ENCODE measurements around the gene GRSF1.

GRSF1 gene

DNA sequence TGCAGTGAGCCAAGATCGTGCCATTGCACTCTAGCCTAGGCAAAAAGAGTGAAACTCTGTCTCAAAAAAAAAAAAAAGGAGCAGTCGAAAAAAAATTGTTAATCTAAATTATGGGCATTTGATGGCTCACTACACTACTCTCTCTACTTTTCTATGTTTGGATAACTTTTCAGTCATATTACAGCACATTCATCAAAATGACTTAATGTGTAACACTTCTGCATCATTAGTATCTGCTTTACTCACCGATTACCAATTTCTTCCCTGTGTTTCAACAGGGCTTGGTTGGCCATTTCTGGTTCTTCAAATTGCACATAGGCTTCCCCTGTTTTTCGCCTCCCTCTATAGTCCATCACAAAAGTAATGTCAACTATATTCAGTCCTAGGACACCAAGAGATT lies 8.4 kb downstream of the GRSF1 start:
- no peak for TF ChIP-seq ZFX (IDR thresholded peaks at IDR 0.05)
- TF ChIP-seq, protein P1, sequence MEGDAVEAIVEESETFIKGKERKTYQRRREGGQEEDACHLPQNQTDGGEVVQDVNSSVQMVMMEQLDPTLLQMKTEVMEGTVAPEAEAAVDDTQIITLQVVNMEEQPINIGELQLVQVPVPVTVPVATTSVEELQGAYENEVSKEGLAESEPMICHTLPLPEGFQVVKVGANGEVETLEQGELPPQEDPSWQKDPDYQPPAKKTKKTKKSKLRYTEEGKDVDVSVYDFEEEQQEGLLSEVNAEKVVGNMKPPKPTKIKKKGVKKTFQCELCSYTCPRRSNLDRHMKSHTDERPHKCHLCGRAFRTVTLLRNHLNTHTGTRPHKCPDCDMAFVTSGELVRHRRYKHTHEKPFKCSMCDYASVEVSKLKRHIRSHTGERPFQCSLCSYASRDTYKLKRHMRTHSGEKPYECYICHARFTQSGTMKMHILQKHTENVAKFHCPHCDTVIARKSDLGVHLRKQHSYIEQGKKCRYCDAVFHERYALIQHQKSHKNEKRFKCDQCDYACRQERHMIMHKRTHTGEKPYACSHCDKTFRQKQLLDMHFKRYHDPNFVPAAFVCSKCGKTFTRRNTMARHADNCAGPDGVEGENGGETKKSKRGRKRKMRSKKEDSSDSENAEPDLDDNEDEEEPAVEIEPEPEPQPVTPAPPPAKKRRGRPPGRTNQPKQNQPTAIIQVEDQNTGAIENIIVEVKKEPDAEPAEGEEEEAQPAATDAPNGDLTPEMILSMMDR (conservative IDR thresholded peaks at IDR 0.05): no peak
- no peak overlapping the region for H3K27ac ChIP-seq

DNA sequence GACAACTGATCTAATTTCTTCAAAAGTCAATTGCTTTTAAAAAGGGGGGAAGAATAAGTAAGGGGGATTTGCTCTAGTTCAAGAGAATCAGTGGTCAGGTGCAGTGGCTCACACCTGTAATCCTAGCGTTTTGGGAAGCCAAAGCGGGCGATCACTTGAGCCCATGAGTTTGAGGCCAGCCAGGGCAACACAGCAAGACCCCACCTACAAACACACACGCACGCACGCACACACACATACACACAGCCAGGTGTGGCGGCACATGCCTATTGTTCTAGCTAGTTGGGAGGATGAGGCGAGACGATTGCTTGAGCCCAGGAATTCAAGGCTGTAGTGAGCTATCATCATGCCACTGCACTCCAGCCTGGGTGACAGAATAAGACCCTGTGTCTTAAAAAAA lies 9.6 kb downstream of the GRSF1 start:
- TF ChIP-seq, protein P1 (conservative IDR thresholded peaks at IDR 0.05): no peak
- TF ChIP-seq ZFX (IDR thresholded peaks at IDR 0.05): no peak

DNA sequence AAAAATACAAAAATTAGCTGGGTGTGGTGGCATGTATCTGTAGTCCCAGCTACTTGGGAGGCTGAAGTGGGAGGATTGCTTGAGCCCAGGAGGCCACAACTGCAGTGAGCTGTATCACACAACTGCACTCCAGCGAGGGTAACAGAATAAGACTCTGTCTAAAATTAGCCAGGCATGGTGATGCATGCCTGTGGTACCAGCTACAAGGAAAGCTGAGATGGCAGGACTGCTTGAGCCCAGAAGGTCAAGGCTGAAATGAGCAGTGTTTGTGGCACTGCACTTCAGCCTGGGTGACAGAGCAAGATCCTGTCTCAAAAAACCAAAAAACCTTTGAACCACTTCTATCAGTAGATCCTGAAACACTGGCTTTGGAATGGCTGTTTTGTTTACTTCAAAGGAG lies 10.2 kb downstream of the GRSF1 start:
- TF ChIP-seq ZFX (IDR thresholded peaks at IDR 0.05): no peak
- TF ChIP-seq, protein P1 (conservative IDR thresholded peaks at IDR 0.05): no peak
- H3K27ac ChIP-seq: no peak overlapping the region

More for the DNA sequence above, 9.6 kb downstream of the GRSF1 start:
- no peak overlapping the region for H3K27ac ChIP-seq

DNA sequence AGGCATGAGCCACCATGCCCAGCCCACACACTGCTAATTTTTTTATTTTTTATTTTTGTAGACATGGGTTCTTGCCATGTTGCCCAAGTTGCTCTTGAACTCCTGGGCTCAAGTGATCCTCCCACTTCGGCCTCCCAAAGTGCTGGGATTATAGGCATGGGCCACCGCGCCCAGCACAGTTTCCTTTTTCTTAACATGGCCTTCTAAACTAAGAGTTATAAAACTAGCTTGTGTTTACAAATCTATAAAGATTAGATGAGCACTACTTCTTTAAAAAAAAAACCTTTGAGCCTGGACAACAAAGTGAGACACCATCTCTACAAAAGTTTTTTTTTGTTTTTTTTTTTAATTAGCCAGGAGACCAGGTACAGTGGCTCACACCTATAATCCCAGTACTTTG lies 10.7 kb downstream of the GRSF1 start:
- no peak for TF ChIP-seq ZFX (IDR thresholded peaks at IDR 0.05)
- TF ChIP-seq, protein P1 (conservative IDR thresholded peaks at IDR 0.05): no peak

DNA sequence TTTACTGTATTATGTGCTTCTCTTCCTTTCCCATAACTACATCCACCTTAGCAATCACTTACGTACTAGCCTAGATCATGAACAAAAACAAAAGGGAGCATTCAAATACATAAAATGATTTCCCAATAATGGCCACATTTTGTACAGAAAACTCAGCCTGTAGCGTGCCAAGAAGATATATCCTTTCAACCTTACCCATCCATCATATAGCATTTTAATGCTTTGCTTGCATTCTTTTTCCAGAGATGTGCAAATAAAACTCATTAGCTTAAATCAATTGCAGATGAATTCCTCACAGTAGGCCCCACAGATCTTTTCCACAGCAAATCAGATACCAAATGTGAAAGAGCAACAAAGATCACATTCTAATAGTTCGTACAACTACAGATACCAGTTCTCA lies 20.8 kb downstream of the GRSF1 start:
- no peak overlapping the region for H3K27ac ChIP-seq
- TF ChIP-seq ZFX (IDR thresholded peaks at IDR 0.05): no peak
- TF ChIP-seq, protein P1 (conservative IDR thresholded peaks at IDR 0.05): no peak

More for the DNA sequence above, 10.7 kb downstream of the GRSF1 start:
- no peak overlapping the region for H3K27ac ChIP-seq

DNA sequence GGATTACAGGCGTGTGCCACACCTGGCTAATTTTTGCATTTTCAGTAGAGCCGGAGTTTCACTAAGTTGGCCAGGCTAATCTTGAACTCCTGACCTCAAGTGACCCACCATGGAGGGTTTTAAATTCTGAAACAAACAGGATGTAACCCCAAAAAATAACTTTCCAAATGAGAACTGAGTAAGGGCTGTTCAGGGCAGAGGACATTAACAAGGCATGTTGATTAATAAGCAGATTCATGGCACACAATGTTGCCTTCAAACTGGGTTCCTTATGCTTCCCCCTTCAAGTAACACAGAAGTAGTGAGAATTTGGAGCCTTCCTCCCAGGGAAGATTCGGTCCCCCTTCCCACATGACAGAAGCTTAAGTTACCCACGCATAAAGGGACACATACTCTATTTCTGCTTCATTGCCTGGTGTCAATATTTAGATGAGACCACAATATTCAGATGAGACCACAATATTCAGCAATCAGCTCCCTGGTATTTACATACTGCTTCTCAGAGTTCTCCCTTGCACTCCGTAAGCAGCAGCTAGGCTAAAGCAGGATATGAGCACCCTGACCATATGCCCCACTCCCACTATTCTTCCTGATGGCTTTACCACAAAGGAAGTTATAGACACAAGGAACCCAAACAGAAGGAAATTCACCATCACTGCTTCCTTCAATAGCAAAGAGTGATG lies 21.4 kb downstream of the GRSF1 start:
- H3K27ac ChIP-seq: no peak overlapping the region
- TF ChIP-seq, protein P1 (conservative IDR thresholded peaks at IDR 0.05): no peak
- no peak for TF ChIP-seq ZFX (IDR thresholded peaks at IDR 0.05)

DNA sequence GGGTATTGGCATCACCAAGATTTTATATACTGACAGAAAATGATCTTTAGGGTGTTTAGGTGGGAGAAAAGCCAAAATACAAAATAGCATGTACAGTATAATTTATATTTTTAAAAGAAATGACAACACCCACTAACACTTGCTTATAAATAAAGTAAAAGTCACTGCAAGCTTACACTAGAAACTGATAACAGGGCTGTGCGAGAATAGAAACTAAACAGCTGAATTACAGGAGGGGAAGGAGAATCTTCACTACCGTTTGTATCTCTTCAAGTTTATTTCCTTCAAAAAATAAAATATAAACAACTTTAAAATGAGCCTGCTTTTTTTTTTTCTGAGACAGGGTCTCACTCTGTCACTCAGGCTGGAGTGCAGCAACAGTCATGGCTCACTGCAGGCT lies 22.8 kb downstream of the GRSF1 start:
- TF ChIP-seq, protein P1 (conservative IDR thresholded peaks at IDR 0.05): no peak
- no peak for TF ChIP-seq ZFX (IDR thresholded peaks at IDR 0.05)
- no peak overlapping the region for H3K27ac ChIP-seq
